HCT116 (cell line): ENCODE results near the gene C8A. TPM values are rescaled to one million over a fixed set of nuclear protein-coding genes. Genes with fewer than 3 reads are reported as not detected.

Experiments used
- ATAC-seq: fragments of 200-7000 bp; cut with Tn5 transposase; 2 replicates; pipeline ENCODE4 v1.9.1; 2020; ENCODE audit warnings: mild to moderate bottlenecking, moderate library complexity
- BruUV-seq: library from RNA; stranded (reverse); fragments of 400-500 nt; replicated peaks from 2 replicates; lab custom pipeline; 2021; lab: Mats Ljungman, UMichigan
- CTCF ChIA-PET: fragments of 300-600 bp; sonication (Branson Sonifier 250); formaldehyde crosslinking; loops from one replicate; lab custom pipeline; 2021; ENCODE audit warnings: antibody characterized with exemption; lab: Charles Lee
- POLR2A ChIA-PET: fragments of 300-600, 350-600 bp; sonication (Branson Sonifier 250); formaldehyde crosslinking; loops from one replicate; lab custom pipeline; 2021; ENCODE audit warnings: antibody characterized with exemption; lab: Charles Lee
- RAD21 ChIA-PET, 2 experiments: fragments of 300-600 bp; sonication (Branson Sonifier 250); formaldehyde crosslinking; loops; one replicate each; lab custom pipeline; 2023; ENCODE audit warnings: low total read pairs in 2 of 2; ENCODE audit not compliant: uncharacterized antibody in 2 of 2, unreplicated experiment in 2 of 2, low non-redundant PET in 1 of 2; lab: Charles Lee
- DNase-seq: peaks from one replicate; pipeline ENCODE4 v3.0.0-alpha.2; 2010; ENCODE audit warnings: low read depth, low spot score
- H2AFZ ChIP-seq: fragments of 200-600 bp; shearing (Covaris generic), sonication (generic); 2 replicates; pipeline ENCODE4 v1.6.1; 2017; ENCODE audit warnings: low read depth, mixed run types, mixed read lengths, antibody characterized with exemption, low read length; ENCODE audit not compliant: poor library complexity, severe bottlenecking
- H3K27ac ChIP-seq: 2 replicates; pipeline ENCODE4 v1.5.1; 2012; ENCODE audit warnings: low read depth, low read length
- H3K27me3 ChIP-seq: fragments of 200-600 bp; sonication (generic); 2 replicates; pipeline ENCODE4 v1.6.1; 2016; ENCODE audit warnings: mixed run types, low read length, mixed read lengths; ENCODE audit not compliant: insufficient read depth
- H3K36me3 ChIP-seq, 2 experiments: fragments of 200-500 bp in 1 of 2; fragments of 200-600 bp in 1 of 2; sonication (Bioruptor generic) in 1 of 2; sonication (generic) in 1 of 2; 2 replicates each; pipeline versions ENCODE4 v1.5.1 to v1.6.1; 2014 to 2016; ENCODE audit warnings: low read length in 2 of 2, inconsistent platforms in 1 of 2, mixed read lengths in 1 of 2, mixed run types in 1 of 2; ENCODE audit not compliant: insufficient read depth in 2 of 2, control insufficient read depth in 1 of 2
- H3K4me1 ChIP-seq, 2 experiments: fragments of 200-600 bp in 1 of 2; sonication (generic) in 1 of 2; 2 replicates each; pipeline versions ENCODE4 v1.5.1 to v1.6.1; 2012 to 2017; ENCODE audit warnings: low read length in 2 of 2, inconsistent platforms in 1 of 2, mild to moderate bottlenecking in 1 of 2, mixed read lengths in 1 of 2, mixed run types in 1 of 2, moderate library complexity in 1 of 2; ENCODE audit not compliant: insufficient read depth in 2 of 2, control insufficient read depth in 1 of 2
- H3K4me2 ChIP-seq: fragments of 200-600 bp; sonication (generic); 2 replicates; pipeline ENCODE4 v1.6.1; 2017; ENCODE audit warnings: mixed run types, low read length, mixed read lengths
- H3K4me3 ChIP-seq, 2 experiments: fragments of 200-600 bp in 1 of 2; sonication (generic) in 1 of 2; replicated peaks in 1 of 2; 2 replicates each; pipeline ENCODE4 v1.5.1; 2011 to 2016; ENCODE audit warnings: low read length in 2 of 2, control low read depth in 1 of 2, low read depth in 1 of 2, mild to moderate bottlenecking in 1 of 2, mixed read lengths in 1 of 2, mixed run types in 1 of 2
- H3K79me2 ChIP-seq: fragments of 200-600 bp; sonication (generic); 2 replicates; pipeline ENCODE4 v1.6.1; 2017; ENCODE audit warnings: mild to moderate bottlenecking, mixed run types, low read length, moderate library complexity, mixed read lengths; ENCODE audit not compliant: insufficient read depth
- H3K9ac ChIP-seq: fragments of 200-600 bp; sonication (generic); 2 replicates; pipeline ENCODE4 v1.6.1; 2016; ENCODE audit warnings: low read length, mixed read lengths
- H3K9me2 ChIP-seq: fragments of 200-600 bp; sonication (generic), shearing (Covaris generic); 2 replicates; pipeline ENCODE4 v1.6.1; 2017; ENCODE audit warnings: mixed run types, mild to moderate bottlenecking, moderate library complexity; ENCODE audit not compliant: insufficient read depth
- H3K9me3 ChIP-seq, 2 experiments: fragments of 200-500 bp in 1 of 2; fragments of 200-600 bp in 1 of 2; sonication (Bioruptor generic) in 1 of 2; sonication (generic) in 1 of 2; 2 replicates each; pipeline ENCODE4 v1.6.1; 2014 to 2017; ENCODE audit warnings: low read length in 2 of 2, mixed read lengths in 2 of 2, inconsistent platforms in 1 of 2, low read depth in 1 of 2, mild to moderate bottlenecking in 1 of 2, mixed run types in 1 of 2, moderate library complexity in 1 of 2; ENCODE audit not compliant: control insufficient read depth in 1 of 2, insufficient read depth in 1 of 2
- H4K20me1 ChIP-seq: fragments of 200-600 bp; sonication (generic), shearing (Covaris generic); 2 replicates; pipeline ENCODE4 v1.6.1; 2017; ENCODE audit warnings: mixed run types, mild to moderate bottlenecking, moderate library complexity; ENCODE audit not compliant: insufficient read depth
- CBX3 ChIP-seq: IDR thresholded peaks from 2 replicates; pipeline ENCODE4 v1.6.1; 2012; ENCODE audit warnings: low read depth
- CEBPB ChIP-seq: IDR thresholded peaks from 2 replicates; pipeline ENCODE4 v1.6.1; 2012; ENCODE audit warnings: low read depth
- ELF1 ChIP-seq: IDR thresholded peaks from 2 replicates; pipeline ENCODE4 v1.6.1; 2012; ENCODE audit warnings: low read depth, borderline replicate concordance
- EZH2 ChIP-seq: fragments of 200-600 bp; sonication (generic); IDR thresholded peaks from 2 replicates; pipeline ENCODE4 v1.6.1; 2017; ENCODE audit warnings: antibody characterized with exemption, mixed run types
- EZH2phosphoT487 ChIP-seq: fragments of 200-600 bp; IDR thresholded peaks from 2 replicates; pipeline ENCODE4 v1.6.1; 2018; ENCODE audit warnings: antibody characterized with exemption, borderline replicate concordance
- FOSL1 ChIP-seq: IDR thresholded peaks from 2 replicates; pipeline ENCODE4 v1.6.1; 2012; ENCODE audit warnings: low read depth
- JUND ChIP-seq: IDR thresholded peaks from 2 replicates; pipeline ENCODE4 v1.6.1; 2012
- POLR2A ChIP-seq: IDR thresholded peaks from 2 replicates; pipeline ENCODE4 v1.7.0; 2011; ENCODE audit warnings: borderline replicate concordance; ENCODE audit not compliant: insufficient read depth, insufficient read length; ENCODE audit errors: extremely low read depth
- POLR2AphosphoS5 ChIP-seq: IDR thresholded peaks from 2 replicates; pipeline ENCODE4 v1.6.1; 2011; ENCODE audit warnings: mild to moderate bottlenecking, low read depth, low read length, moderate library complexity
- RAD21 ChIP-seq: IDR thresholded peaks from 2 replicates; pipeline ENCODE4 v1.6.1; 2012; ENCODE audit warnings: low read depth, mild to moderate bottlenecking
- SIN3A ChIP-seq: IDR thresholded peaks from 2 replicates; pipeline ENCODE4 v1.6.1; 2012; ENCODE audit warnings: low read depth
- SP1 ChIP-seq: IDR thresholded peaks from 2 replicates; pipeline ENCODE4 v1.6.1; 2012; ENCODE audit warnings: low read depth
- TCF7L2 ChIP-seq: IDR thresholded peaks from 2 replicates; pipeline ENCODE4 v1.7.0; 2011; ENCODE audit warnings: borderline replicate concordance, inconsistent platforms; ENCODE audit not compliant: insufficient read depth, insufficient read length; ENCODE audit errors: extremely low read depth
- YY1 ChIP-seq: IDR thresholded peaks from 2 replicates; pipeline ENCODE4 v1.6.1; 2011; ENCODE audit warnings: low read length, low read depth, moderate library complexity, mild to moderate bottlenecking; ENCODE audit not compliant: insufficient replicate concordance; ENCODE audit errors: extremely low read depth
- ZFX ChIP-seq: fragments of 450-650 bp; IDR thresholded peaks from 2 replicates; pipeline ENCODE4 v1.6.1; 2017
- intact Hi-C: fragments of 100-400 bp; cut with micrococcal nuclease; formaldehyde crosslinking; loops from 2 replicates; pipeline ENCODE4 v1.10.0; 2022
- total RNA-seq: library from RNA; stranded (reverse); gene quantifications from one replicate; pipeline ENCODE4 v1.2.1, GENCODE V29; 2021; ENCODE audit not compliant: unreplicated experiment
- TF ChIP-seq, protein P1 (sequence below): IDR thresholded peaks from 2 replicates; pipeline ENCODE4 v1.6.1; 2012; ENCODE audit warnings: low read depth
- TF ChIP-seq, protein P2 (sequence below), 3 experiments: fragments of 200-600 bp in 1 of 3; sonication (generic) in 1 of 3; IDR thresholded peaks in 2 of 3; conservative IDR thresholded peaks in 1 of 3; 2 replicates each; pipeline ENCODE4 v1.5.1; 2012 to 2017; ENCODE audit warnings: low read depth in 2 of 3, low read length in 2 of 3, antibody characterized with exemption in 1 of 3, borderline replicate concordance in 1 of 3, control low read depth in 1 of 3, mild to moderate bottlenecking in 1 of 3, mixed read lengths in 1 of 3, mixed run types in 1 of 3, moderate library complexity in 1 of 3; ENCODE audit not compliant: insufficient read depth in 1 of 3
- TF ChIP-seq, protein P3 (sequence below): IDR thresholded peaks from 2 replicates; pipeline ENCODE4 v1.6.1; 2011; ENCODE audit warnings: mild to moderate bottlenecking, low read length, moderate library complexity; ENCODE audit not compliant: insufficient replicate concordance; ENCODE audit errors: extremely low read depth

Gene C8A
- total RNA-seq, 1 experiment from 2014 or later, result 0.10 TPM

DNA sequence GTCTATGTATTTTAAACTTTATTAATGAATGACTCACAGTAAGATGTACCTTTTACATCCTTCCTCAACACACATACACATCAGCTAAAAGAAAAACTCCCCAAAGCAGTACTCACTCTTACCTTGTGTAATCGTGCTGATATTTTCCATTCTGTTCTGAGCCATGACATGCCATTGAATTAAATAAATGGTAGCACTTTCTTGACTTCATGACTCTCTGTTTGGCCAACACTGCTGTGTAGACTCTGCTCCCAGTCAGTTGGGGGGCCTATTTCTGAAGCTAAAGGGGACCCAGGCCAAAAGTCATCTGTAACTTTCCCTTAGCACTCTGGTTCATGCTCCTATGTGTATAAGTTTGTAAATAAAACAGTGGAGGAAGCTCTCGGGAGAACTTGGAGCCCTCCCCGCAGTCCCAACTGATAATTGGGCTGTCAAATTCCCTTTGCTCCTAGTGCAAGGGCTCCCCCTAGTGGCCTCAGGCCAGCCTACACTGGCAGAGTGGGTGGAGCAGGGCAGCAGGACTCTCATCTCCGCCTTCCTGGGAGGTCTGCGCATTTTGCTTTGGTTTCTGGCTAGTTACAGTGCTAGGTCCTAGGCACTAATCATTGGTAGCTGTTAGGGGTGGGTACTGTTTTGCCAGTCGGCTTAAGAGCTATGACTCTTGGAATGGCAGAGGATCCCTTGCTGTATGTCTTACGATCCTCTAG lies 33.7 kb upstream of the C8A start (continued):
- TF ChIP-seq, protein P1, sequence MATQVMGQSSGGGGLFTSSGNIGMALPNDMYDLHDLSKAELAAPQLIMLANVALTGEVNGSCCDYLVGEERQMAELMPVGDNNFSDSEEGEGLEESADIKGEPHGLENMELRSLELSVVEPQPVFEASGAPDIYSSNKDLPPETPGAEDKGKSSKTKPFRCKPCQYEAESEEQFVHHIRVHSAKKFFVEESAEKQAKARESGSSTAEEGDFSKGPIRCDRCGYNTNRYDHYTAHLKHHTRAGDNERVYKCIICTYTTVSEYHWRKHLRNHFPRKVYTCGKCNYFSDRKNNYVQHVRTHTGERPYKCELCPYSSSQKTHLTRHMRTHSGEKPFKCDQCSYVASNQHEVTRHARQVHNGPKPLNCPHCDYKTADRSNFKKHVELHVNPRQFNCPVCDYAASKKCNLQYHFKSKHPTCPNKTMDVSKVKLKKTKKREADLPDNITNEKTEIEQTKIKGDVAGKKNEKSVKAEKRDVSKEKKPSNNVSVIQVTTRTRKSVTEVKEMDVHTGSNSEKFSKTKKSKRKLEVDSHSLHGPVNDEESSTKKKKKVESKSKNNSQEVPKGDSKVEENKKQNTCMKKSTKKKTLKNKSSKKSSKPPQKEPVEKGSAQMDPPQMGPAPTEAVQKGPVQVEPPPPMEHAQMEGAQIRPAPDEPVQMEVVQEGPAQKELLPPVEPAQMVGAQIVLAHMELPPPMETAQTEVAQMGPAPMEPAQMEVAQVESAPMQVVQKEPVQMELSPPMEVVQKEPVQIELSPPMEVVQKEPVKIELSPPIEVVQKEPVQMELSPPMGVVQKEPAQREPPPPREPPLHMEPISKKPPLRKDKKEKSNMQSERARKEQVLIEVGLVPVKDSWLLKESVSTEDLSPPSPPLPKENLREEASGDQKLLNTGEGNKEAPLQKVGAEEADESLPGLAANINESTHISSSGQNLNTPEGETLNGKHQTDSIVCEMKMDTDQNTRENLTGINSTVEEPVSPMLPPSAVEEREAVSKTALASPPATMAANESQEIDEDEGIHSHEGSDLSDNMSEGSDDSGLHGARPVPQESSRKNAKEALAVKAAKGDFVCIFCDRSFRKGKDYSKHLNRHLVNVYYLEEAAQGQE, result no peak
- TF ChIP-seq CBX3 (0 out of 2 replicates have a peak, but pooled peaks have one; percentile 35), POLR2A (no peak), FOSL1 (no peak), ELF1 (no peak), RAD21 (peak; percentile 88), CEBPB (no peak), EZH2 (no peak), TCF7L2 (no peak)
- TF ChIP-seq, all 23 proteins: peak for 5

DNA sequence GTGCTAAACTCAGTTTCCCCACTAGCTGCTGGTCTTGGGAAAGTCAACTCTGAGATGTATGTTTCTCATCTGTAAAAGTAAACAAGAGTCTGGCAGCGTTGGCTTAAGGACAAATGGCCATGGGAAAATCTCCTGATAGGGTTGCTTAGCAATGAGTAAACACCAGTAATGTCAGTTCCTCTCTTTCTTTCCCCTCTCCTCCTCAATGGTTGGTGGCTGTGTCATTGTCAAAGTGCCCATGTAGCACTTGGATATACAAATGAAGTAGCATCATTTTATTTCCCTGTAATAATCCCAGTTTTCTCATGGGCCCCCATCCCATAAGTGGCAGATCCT lies 33.2 kb upstream of the C8A start:
- no peaks in the 10 kb centered on the region for H3K9me2 ChIP-seq
- RAD21 ChIA-PET, result no interaction called here
- DNase-seq (no peak), ATAC-seq (no peak)
- intact Hi-C loops, result loop anchor here (1.0 to 2.0 kb wide), 2 partner anchors 63 to 1536 kb away; no protein-coding TSS in a partner anchor
- POLR2A ChIA-PET, result no interaction called here
- CTCF ChIA-PET, result interaction anchor here (1.2 to 2.7 kb wide), 4 partner anchors 11 to 237 kb away, joined by 4 to 12 read pairs (median 8); no protein-coding TSS in a partner anchor
- no peaks in the 10 kb centered on the region for H3K9me3 ChIP-seq
- no TSS peak for BruUV-seq
- H3K79me2 ChIP-seq, result no peaks in the 10 kb centered on the region
- H3K4me1 ChIP-seq, result no peaks in the 10 kb centered on the region
- no peak overlapping the region for H3K9ac ChIP-seq
- H3K27ac ChIP-seq, result no peak overlapping the region
- no peaks in the 10 kb centered on the region for H3K36me3 ChIP-seq
- peaks cover 5% of the 10 kb centered on the region for H3K27me3 ChIP-seq
- H3K4me2 ChIP-seq, result no peak overlapping the region
- H4K20me1 ChIP-seq, result no peaks in the 10 kb centered on the region
- no peak overlapping the region for H2AFZ ChIP-seq
- H3K4me3 ChIP-seq, result no peak overlapping the region
- no peak for TF ChIP-seq TCF7L2
- TF ChIP-seq, protein P2, sequence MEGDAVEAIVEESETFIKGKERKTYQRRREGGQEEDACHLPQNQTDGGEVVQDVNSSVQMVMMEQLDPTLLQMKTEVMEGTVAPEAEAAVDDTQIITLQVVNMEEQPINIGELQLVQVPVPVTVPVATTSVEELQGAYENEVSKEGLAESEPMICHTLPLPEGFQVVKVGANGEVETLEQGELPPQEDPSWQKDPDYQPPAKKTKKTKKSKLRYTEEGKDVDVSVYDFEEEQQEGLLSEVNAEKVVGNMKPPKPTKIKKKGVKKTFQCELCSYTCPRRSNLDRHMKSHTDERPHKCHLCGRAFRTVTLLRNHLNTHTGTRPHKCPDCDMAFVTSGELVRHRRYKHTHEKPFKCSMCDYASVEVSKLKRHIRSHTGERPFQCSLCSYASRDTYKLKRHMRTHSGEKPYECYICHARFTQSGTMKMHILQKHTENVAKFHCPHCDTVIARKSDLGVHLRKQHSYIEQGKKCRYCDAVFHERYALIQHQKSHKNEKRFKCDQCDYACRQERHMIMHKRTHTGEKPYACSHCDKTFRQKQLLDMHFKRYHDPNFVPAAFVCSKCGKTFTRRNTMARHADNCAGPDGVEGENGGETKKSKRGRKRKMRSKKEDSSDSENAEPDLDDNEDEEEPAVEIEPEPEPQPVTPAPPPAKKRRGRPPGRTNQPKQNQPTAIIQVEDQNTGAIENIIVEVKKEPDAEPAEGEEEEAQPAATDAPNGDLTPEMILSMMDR (IDR thresholded peaks at IDR 0.05 in 2 of 3, conservative IDR thresholded peaks at IDR 0.05 in 1 of 3; ENCODE audit: borderline replicate concordance in 1 of 3, insufficient read depth in 1 of 3, low read depth in 2 of 3, low read length in 2 of 3), result no peak
- TF ChIP-seq, protein P3, sequence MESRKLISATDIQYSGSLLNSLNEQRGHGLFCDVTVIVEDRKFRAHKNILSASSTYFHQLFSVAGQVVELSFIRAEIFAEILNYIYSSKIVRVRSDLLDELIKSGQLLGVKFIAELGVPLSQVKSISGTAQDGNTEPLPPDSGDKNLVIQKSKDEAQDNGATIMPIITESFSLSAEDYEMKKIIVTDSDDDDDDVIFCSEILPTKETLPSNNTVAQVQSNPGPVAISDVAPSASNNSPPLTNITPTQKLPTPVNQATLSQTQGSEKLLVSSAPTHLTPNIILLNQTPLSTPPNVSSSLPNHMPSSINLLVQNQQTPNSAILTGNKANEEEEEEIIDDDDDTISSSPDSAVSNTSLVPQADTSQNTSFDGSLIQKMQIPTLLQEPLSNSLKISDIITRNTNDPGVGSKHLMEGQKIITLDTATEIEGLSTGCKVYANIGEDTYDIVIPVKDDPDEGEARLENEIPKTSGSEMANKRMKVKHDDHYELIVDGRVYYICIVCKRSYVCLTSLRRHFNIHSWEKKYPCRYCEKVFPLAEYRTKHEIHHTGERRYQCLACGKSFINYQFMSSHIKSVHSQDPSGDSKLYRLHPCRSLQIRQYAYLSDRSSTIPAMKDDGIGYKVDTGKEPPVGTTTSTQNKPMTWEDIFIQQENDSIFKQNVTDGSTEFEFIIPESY, result no peak
- no peak for TF ChIP-seq JUND
- no peak for TF ChIP-seq FOSL1
- no peak for TF ChIP-seq YY1
- no peak for TF ChIP-seq RAD21
- TF ChIP-seq CEBPB, result no peak
- no peak for TF ChIP-seq EZH2phosphoT487
- TF ChIP-seq ZFX, result no peak
- TF ChIP-seq SIN3A, result no peak
- no peak for TF ChIP-seq SP1
- no peak for TF ChIP-seq POLR2AphosphoS5
